Lower leg skin (tissue), 3 donors: ENCODE results near the gene NR2F1-AS1.

Source experiments
- POLR2A ChIP-seq, 2 donors: fragments of 450-650 bp; IDR thresholded peaks; one replicate each; pipeline ENCODE4 v1.6.1; 2016 to 2017; ENCODE audit warnings: antibody characterized with exemption in 2 of 2, mild to moderate bottlenecking in 1 of 2, moderate library complexity in 1 of 2
- TF ChIP-seq, protein P1 (sequence below), 3 donors: fragments of 450-650 bp; IDR thresholded peaks; one replicate each; pipeline ENCODE4 v1.5.1; 2016; ENCODE audit warnings: antibody characterized with exemption in 3 of 3, mild to moderate bottlenecking in 3 of 3, moderate library complexity in 2 of 3

DNA sequence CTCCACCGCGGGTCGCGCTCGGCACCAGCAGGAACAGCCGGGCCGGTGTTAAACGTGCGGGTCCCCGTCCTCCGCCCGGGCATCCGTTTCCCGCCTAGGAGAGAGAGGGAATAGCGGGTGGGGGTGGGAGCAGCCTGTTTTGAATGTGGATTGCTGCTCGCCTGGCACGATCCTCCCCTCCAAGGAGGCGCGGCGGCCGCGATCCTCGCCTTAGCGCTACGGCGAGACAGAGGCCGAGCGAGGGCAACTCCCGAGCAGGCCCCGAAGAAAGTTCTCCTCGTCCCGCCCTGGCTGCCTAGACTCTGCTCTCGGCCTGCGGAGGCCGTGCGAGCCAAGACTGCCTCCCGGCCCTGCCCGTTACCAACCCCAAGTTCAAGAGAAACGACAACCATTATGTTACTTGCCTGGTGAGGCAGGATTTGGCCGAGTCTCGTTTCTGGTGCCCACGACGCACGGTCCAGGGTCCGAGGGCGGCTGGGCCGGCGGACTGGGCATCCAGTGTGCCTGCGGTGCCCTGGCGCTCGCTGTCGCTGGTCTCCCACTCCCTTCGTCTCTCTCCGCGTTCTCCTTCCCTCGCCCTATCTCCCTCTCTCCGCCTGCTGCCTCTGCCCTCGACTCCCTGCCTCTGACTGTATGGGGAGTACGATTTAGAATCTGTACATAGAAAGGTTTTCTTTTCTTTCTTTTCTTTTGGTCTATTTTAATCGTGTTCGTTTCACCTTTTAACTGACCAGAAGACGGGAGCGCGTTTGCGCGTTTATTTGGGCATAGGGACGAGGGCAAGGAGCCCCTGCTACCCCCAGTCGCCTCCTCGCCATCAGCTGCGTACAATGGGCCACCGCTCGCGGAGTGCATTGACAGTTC is 724 bp downstream of the NR2F1-AS1 start:
- TF ChIP-seq POLR2A (IDR thresholded peaks at IDR 0.05), result no peak
- TF ChIP-seq, protein P1, sequence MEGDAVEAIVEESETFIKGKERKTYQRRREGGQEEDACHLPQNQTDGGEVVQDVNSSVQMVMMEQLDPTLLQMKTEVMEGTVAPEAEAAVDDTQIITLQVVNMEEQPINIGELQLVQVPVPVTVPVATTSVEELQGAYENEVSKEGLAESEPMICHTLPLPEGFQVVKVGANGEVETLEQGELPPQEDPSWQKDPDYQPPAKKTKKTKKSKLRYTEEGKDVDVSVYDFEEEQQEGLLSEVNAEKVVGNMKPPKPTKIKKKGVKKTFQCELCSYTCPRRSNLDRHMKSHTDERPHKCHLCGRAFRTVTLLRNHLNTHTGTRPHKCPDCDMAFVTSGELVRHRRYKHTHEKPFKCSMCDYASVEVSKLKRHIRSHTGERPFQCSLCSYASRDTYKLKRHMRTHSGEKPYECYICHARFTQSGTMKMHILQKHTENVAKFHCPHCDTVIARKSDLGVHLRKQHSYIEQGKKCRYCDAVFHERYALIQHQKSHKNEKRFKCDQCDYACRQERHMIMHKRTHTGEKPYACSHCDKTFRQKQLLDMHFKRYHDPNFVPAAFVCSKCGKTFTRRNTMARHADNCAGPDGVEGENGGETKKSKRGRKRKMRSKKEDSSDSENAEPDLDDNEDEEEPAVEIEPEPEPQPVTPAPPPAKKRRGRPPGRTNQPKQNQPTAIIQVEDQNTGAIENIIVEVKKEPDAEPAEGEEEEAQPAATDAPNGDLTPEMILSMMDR (IDR thresholded peaks at IDR 0.05), result no peak
